Fibroblast of skin of abdomen (primary cell): ENCODE results near the gene PRDM5.

ENCODE experiments used
- DNase-seq: peaks from one replicate; pipeline ENCODE4 v3.0.0-alpha.2; 2013

The PRDM5 gene

DNA sequence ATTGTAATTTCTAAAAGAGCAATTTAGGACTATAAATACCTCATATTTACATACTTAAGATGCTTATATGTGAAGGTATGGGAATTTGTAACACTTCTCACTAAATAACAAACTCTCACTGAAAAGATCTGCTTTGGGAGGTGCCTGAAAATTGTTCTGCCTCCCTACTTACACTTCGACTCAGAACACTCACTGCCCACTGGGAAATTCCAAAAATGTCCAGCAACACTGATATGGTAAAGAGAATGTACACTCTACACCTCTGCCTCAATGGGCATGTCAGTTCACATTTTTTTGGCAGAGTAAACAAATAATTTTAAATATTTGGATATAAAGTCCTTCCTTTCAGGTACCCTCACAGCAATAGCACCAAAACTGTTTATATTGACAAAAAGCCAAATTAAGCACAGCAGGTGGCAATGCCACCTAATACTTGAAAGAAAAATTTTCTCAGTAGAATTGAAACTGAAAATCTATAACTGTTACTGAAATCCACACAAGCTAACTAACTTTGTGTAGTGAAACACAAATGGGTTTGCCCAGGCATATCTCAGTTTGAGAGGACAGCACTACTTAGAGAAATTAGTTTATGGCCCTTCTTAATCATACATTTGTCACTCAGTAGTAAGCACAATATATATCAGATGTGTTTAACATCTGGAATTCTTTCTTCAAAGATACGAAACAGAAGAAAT is 67.1 kb downstream of the PRDM5 start:
- no peak for DNase-seq

DNA sequence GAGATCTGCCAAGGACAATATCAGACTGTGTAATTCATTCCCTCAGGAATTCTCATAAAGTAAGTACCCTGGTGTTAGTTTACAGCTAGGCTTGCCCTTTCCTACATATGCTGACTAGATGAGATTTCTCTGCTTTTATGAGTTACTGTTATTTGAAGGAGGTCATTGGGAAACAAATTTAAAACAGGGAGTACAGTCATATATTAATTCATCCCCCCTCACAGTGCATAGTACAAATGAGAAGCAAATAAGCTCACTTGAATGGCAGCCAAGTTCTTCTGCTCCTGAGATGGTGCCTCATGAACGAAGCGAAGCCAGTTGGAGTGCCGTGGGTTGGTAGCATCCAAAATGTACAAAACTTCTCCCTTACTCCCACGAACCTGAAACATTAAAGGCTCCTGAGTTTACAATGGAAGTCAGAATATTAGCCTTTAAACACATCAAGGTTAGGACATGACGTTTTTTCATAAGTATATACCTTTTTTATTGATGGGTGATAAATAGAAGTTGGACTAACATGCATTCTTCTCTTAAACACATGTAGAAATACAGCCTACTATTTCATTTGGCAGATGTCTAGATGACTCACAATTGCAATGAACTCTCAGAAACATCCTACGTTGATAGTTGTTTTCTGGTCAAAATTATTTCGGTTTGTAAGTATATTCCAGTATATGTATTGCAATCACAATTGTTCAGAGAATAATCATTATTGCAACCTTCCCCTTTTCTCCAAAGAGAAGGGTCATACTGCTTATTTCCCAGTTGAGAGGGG is 69.2 kb downstream of the PRDM5 start:
- peak; percentile 53 for DNase-seq

DNA sequence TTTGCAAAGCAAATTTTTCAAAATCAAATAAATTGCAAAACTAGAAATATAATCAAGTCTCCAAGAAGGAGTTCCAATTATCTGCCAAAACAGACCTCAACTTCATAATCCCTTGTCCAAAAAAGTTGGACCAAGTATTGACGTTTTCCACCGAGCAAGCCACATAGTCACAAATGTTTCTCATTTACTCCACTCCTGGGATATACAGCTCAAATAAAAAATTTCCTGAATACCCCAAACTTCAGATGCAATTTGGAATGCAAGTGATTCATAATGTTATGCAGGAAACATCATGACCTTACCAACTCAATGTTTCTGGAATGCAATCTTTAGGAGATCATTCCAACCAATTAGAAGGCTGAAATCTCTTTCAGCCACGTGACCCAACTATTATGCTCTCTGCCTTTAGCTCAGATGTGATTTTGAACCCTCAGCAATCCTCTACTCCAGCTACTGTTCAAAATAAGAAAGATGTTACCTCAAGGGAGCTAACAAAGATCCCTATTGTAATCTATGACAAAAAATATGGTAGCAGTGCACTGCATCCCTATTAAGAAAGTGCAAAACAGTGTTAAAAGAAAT is 72.4 kb downstream of the PRDM5 start:
- peak; percentile 89 for DNase-seq

DNA sequence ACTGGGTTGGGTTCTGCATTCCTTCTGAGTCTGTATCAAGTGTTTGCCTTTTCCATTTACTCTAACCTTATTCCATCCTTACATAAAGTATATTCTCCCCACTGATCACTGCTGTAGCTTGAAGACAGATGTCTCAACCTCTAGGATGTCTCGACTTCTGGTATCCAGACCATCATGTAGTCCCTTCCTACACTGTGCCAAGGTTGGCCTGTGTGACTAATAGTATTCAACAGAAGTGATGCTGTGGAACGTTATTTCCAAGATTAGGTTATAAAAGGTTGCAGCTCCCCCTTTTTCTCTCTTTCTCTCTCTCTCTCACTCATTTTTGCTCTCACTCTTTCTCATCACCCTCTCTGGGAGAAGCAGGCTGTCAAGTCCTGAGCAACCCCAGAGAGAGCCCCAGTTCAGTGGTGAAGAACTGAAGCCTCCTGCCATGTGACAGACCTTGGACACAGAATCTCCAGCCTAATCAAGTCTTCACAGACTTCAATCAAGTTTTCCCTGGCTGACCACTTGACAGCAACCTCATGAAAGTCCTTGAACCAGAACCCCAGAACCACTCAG is 75.4 kb downstream of the PRDM5 start:
- no peak for DNase-seq

DNA sequence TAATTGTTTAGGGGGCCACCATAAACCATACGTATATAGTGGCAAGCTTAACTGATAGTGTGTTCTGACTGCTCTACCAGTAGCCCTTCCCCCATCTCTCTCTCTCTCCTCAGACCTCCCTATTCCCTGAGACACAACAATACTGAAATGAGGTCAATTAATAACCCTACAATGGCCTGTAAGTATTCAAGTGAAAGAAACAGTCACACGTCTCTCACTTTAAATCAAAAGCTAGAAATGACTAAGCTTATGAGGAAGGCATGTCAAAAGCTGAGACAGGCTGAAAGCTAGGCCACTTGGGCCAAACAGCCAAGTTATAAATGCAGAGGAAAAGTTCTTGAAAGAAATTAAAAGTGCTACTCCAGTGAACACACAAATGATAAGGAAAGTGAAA is 78.0 kb downstream of the PRDM5 start:
- DNase-seq: no peak

DNA sequence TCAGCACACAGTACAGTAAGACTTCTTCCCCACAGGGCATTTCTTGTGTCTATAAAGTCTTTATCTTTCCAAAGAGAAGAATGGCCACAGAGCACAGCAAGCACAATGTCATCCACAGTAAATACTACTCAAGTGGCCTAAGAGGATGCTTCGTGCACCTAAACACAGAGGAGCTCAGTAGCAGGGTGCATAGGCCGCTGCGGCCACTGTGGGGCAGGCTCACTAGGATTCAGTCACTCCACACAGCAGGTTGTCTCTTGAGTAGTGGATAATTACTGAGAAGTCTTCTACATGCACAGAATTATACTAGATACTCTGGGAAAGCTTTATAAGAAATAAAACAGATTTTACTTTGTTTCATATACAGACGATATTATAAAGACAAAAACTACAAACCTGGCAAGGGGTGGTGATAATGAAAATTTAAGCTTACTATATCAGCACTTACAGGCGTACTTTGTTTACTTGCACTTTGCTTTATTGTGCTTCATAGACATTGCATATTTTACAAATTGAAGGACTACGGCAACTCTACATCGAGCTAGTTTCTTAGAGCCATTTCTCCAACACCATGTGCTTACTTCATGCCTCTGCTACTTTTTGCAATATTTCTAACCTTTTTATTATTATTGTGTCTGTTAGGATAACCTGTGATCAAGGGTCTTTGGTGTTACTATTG is 78.5 kb downstream of the PRDM5 start:
- no peak for DNase-seq

DNA sequence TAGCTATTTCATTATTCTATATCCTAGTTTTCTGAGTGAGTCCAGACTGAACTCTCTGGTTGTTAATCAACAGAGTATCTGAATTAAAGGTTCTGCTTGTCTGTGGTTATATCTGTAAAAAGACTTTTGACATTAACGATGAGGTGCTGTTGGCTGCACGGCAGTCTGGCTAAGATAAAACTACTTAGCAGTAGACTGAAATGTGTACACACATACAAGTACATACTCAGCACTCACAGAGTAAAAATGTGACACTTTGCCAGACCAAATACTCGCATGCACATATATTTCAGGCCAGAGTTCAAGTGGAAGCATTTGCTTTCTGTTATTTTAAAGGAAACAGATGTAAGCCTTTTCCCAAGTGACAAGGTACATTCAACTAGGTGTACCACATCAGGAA is 80.5 kb downstream of the PRDM5 start:
- peak; percentile 83 for DNase-seq

DNA sequence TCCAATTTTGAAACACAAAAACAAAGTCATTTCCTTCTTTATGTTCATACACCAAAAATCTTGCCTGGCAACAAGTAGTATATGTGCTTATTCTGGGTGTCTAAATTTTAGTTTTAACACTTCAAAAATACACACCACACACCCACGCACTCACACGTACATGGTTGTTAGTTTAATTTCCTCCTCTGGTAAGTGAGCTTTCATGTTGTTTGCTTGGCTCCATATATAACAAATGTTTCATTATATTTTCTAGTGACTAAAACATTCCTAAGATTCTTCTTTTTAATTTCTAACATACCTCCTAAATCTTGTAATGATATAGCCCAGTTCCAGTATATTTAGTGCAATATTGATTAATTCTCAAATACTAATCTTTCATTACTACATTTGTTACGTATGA is 80.9 kb downstream of the PRDM5 start:
- DNase-seq: peak; percentile 59

DNA sequence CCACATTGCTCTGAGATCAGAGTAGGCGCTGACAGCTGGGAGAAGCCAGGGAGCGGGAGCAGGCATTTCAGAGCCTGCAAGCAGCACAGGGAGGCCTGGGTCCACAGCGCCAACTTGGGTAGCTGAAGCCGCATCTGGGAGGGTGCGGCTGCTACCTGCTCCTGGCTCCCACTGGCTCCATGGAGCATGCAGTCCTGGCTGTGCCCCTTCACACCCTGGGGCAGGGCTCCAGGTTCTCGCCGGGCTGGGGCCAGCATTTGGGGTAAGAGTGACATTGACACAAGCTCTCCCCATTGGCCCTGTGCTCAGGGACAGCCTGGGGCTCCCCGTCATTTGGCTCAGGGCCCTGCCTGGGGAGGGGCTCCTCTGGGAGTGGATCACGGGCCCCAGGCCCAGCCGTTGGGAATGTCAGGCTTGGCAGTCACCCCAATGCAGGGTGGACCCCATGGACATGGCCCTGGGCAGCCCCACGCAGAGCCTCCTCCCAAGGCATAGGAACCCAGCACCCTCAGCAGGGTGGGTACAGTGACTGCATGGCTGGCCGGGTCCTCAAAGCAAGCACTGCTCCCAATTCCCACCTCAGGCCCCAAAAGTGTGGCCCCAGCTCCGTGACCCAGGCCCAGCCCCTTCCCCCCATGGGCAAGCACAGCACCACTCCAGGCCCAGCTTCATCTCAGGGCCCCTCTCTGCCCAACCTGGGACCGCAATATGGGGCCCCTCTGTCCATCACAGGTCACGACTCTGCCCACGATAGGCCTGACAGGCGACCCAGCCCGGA is 82.4 kb downstream of the PRDM5 start:
- no peak for DNase-seq

DNA sequence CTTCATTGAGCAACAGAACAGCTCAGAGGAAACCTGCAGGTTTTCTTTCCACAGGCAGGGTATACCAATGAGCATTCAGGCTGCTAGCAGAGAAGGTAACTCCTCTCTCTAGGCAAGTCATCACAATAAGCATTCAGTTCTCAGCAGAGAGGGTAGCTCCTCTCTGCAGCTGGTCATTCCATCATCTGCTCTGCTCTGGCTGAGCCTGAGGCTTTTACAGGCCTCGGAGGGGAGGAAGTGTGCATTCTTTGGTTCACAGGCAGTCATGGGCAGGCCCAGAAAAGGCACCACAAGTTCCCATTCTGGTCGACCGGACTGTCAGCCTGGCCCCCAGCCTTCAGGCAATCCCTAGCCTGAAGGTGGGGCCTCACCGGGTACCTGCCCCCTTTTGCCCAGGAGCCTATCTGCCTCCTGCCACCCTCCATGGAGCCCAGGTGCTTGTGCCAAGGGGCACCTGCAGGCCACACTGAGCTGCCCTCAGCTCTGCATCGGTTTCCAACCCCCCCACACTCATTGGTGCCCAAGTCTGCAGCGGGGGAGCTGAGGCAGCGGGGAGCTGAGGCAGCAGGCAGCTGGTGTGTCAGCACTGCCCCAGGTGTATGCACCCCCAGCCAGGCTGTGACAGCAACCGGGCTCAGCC is 83.1 kb downstream of the PRDM5 start:
- no peak for DNase-seq

DNA sequence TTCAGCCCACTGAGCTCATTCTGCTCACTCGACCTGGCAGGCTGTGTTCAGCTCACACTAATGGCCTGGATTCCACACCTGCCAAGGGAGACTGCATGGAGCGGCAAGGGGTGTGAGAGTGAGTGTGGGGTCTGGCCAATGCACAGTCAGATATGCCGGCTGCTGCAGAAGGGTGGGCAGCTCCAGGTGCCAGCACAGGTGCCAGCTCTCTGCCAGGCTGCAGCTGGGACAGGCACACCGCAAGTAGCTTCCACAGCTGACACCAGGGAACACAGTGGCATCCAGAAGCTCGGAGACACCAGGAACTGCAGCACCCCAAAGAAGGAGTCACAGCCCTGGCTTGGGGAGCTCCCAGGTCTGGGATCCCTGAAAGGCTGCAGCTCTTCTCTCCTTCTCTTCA is 83.7 kb downstream of the PRDM5 start:
- DNase-seq: no peak

DNA sequence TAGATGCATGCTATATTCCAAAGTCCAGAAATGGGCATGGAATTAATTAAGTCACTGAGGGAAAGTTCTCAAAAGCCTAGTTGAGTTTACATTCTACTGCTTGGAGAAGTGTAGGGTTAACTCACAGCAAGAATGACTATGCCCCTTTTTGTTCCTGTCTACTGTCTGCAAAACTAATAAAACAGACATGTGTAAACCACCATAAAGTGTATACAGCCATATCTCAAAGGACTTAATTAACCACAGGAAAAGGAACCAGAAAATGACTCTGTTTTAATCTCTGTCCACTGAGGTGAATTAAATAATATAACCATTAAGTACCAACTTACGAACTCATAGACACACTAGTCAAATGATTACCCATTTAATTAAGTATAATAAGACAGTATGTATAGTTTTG is 84.9 kb downstream of the PRDM5 start:
- no peak for DNase-seq

DNA sequence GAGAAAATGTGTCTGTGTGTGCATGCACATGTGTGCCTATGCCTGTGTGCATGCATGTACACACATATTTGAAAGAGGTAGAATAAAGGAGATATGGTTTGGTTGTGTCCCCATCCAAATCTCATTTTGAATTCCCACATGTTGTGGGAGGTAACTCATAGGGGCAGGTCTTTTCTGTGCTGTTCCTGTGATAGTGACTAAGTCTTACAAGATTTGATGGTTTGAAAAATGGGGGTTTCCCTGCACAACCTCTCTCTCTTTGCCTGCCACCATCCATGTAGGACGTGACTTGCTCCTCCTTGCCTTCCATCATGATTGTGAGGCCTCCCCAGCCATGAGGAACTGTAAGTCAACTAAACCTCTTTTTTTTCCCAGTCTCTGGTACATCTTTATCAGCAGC is 87.2 kb downstream of the PRDM5 start:
- DNase-seq: no peak

DNA sequence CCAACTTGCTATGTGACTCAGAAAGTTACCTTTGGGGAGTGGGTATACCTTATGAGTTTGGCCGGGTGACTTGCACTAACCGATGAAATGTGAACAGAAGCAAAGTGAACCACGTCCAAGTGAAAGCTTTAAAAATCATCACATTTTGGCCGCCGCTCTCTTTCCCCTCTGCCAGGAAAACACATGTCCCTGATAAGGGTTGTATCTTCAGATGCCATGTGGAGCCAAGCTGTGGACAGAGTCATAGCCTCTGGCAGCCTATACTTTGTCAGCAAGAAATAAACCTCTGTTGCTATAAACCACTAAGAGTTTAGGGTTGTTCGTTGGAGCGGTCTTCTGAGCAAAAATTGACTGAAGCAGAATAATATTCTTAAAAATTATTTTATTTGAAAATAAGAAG is 92.3 kb downstream of the PRDM5 start:
- DNase-seq: no peak

DNA sequence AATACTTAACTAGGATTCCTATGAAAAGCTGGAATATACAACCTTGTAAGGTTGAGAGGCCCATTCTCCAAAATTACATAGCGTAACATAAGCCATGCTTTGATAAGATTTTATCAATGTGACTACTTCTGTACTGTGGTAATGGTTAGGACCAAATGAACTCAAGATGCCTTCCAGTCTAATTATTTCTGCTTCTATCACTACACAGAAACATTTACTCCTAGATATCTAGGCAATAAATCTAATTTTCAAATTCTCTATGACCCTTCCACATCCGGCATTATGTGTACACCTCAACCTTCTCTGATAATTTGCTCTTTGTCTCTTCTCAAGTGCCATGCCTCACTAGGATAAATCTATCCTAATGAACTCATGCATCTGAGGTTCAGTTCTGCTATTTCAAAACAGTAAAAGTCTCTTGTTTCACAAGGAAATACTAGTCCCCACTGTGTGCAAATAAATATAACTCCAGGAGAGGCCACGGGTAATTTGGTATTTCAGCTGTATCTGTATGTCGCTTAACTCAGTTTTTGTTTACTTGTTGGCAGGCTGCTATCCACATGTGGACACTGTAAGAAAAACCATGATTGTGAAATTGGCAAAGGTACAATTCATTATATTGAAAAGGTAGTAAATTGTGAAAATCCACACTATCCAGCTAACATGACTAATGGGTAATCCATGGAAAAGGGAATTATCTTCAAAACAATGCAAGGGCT is 93.3 kb downstream of the PRDM5 start:
- DNase-seq: no peak

DNA sequence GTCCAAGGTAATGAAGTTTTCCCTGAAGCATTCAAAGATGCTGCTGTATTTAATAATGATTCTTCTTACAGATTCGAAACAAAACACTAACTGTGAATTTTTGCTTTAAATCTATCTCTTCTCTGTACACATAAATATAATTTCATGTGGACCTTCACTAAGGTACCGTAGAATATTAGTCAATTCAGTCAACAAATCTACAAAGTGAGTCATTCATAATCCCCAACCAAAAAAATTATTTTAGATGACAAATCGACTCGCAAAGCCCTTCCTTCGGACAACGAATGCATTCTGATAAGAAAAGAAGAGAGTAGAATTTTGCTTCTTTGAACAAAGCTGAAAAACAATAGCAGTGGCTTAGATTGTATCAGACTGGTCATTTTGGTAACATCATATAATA is 95.7 kb downstream of the PRDM5 start:
- no peak for DNase-seq

DNA sequence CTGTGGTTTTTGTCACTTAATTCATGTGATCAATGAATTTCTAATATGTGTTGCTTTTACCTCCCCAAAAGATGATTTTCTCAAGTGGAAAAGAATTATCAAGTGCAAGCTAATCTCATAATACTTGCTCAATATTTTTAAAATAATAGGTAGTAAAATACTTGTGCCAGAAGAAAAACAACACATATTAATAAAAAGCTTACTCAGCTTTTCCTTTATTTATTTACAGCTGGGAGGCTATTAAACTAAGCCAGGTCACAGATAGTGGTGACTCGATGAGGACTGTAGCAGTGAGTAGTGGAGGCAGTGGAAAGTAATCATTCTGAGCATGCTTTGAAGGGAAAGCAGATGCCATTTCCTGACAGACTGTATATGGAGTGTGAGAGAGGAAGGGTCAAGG is 96.1 kb downstream of the PRDM5 start:
- DNase-seq: no peak

DNA sequence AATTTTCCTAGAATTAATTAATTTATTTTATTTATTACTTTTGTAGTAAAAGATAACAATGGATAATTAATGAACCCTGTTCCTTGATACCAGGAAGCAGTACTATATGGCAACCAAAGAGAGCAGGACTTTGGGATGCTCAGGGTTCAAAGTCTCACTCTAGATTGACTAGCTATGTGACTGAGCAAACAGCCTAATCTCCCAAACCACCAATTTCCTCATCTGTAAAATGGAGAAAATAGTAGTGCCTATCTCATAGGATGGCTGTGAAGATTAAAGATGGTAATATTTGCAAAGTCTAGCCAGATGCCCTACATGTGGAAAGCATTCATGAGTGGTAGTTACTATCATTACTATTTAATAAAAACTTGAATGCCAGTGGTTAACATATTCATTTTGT is 97.6 kb downstream of the PRDM5 start:
- no peak for DNase-seq

DNA sequence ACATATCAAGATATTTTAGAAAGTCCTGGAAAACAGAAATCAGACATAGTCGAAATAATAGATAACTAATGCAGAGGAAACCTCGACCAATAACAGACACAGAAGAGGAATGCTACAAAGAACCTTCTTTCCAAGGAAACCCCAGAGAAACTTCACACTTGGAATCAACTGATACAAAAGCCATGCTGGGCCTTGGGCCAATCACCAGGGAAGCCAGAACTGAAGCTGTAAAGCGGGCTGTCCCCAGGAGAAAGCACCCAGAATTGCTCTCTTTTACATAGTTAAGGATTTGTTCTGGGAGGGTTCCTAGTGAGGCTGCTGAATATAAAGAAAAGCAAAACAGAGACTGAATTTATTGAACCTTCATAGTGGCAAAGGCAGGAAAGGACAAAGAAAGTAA is 100.5 kb downstream of the PRDM5 start:
- no peak for DNase-seq

DNA sequence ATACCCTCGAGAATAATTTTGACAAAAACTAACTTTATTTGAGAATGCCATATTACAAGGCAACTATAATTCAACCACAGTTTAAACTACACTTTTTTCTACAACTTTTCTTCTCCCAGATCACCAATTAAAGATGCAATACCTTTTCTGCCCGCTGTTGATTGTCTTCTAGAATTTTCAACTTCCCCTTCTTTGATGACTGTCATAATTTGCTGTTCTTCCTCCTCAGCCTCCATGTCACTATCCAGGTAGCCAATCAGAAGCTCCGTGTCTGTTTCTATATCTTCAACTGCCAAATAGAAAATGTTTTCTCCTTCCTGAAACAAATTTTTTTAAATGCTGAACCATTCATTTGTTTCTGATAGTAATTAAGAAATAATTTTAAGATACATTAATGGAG is 101.5 kb downstream of the PRDM5 start:
- no peak for DNase-seq

DNA sequence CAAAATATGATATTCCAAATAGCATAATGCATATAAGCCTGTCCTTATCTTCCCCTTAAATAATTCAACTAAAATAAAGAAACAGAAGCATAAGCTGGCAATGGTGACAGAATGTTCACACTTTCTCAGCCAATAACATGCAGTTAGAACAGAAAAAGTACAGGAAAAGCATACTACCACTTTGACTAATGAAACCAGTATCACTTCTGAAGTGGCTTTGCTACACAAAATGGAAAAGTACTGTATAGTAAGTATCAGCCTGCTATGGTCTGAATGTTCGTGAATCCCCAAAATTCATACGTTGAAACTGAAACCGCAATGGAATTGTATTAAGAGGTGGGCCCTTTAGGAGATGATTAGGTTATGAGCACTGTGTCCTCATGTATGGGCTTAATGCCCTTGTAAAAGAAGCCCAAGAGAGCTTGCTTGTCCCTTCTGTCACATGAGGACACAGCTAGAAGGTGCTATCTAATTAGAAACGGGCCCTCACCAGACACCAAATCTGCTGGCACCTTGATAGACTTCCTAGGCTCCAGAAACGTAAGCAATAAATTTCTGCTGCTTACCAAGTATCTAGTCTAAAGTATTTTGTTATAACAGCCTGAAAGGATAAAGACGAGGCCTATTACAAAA is 102.6 kb downstream of the PRDM5 start:
- DNase-seq: no peak
